ENCODE data around the gene RTN4. TPM values are rescaled to one million over a fixed set of nuclear protein-coding genes. Genes with fewer than 3 reads are reported as not detected.

The RTN4 gene
- total and polyA plus RNA-seq, 2 experiments from 2014 or later, result 218 to 221 TPM

- H3K4me3 Mint-ChIP-seq, result no peak overlapping the region
- H3K27me3 Mint-ChIP-seq (ENCODE audit: insufficient read depth, low read depth, poor library complexity), result peaks cover 6% of the 10 kb centered on the region
- Histone ChIP-seq H3K36me3 (ENCODE audit: insufficient read depth) (no peaks in the 10 kb centered on the region), H3K4me1 (ENCODE audit: insufficient read depth) (peaks cover 13% of the 10 kb centered on the region; the same call in 1 of the 2 replicates), H2AFZ (no peak overlapping the region), H3K4me2 (no peak overlapping the region), H3K27me3 (ENCODE audit: insufficient read depth) (no peaks in the 10 kb centered on the region), H3F3A (replicated peaks; ENCODE audit: low read depth) (no peaks in the 10 kb centered on the region), H3K9me2 (ENCODE audit: insufficient read depth) (no peaks in the 10 kb centered on the region; the same call in 1 of the 2 replicates), H4K20me1 (replicated peaks; ENCODE audit: insufficient read depth) (no peaks in the 10 kb centered on the region), H3K4me3 (no peak overlapping the region), H3K27ac (ENCODE audit: low read depth) (no peak overlapping the region), H3K79me2 (replicated peaks; ENCODE audit: insufficient read depth) (no peaks in the 10 kb centered on the region)
- peak; percentile 47 for DNase-seq (ENCODE audit: low spot score)
- H3K4me1 Mint-ChIP-seq, result peaks cover 20% of the 10 kb centered on the region
- peak; percentile 33 for ATAC-seq
- TF ChIP-seq CREB1 (CRISPR knock-in tag; IDR thresholded peaks at IDR 0.05; ENCODE audit: low read depth), result no peak
- no peak for TF ChIP-seq STAT1 (IDR thresholded peaks at IDR 0.05; ENCODE audit: unreplicated experiment)
- no peak for TF ChIP-seq NANOG (IDR thresholded peaks at IDR 0.05; ENCODE audit: borderline replicate concordance)
- TF ChIP-seq, protein P1, sequence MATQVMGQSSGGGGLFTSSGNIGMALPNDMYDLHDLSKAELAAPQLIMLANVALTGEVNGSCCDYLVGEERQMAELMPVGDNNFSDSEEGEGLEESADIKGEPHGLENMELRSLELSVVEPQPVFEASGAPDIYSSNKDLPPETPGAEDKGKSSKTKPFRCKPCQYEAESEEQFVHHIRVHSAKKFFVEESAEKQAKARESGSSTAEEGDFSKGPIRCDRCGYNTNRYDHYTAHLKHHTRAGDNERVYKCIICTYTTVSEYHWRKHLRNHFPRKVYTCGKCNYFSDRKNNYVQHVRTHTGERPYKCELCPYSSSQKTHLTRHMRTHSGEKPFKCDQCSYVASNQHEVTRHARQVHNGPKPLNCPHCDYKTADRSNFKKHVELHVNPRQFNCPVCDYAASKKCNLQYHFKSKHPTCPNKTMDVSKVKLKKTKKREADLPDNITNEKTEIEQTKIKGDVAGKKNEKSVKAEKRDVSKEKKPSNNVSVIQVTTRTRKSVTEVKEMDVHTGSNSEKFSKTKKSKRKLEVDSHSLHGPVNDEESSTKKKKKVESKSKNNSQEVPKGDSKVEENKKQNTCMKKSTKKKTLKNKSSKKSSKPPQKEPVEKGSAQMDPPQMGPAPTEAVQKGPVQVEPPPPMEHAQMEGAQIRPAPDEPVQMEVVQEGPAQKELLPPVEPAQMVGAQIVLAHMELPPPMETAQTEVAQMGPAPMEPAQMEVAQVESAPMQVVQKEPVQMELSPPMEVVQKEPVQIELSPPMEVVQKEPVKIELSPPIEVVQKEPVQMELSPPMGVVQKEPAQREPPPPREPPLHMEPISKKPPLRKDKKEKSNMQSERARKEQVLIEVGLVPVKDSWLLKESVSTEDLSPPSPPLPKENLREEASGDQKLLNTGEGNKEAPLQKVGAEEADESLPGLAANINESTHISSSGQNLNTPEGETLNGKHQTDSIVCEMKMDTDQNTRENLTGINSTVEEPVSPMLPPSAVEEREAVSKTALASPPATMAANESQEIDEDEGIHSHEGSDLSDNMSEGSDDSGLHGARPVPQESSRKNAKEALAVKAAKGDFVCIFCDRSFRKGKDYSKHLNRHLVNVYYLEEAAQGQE (IDR thresholded peaks at IDR 0.05; ENCODE audit: unreplicated experiment), result no peak
- TF ChIP-seq, protein P2, sequence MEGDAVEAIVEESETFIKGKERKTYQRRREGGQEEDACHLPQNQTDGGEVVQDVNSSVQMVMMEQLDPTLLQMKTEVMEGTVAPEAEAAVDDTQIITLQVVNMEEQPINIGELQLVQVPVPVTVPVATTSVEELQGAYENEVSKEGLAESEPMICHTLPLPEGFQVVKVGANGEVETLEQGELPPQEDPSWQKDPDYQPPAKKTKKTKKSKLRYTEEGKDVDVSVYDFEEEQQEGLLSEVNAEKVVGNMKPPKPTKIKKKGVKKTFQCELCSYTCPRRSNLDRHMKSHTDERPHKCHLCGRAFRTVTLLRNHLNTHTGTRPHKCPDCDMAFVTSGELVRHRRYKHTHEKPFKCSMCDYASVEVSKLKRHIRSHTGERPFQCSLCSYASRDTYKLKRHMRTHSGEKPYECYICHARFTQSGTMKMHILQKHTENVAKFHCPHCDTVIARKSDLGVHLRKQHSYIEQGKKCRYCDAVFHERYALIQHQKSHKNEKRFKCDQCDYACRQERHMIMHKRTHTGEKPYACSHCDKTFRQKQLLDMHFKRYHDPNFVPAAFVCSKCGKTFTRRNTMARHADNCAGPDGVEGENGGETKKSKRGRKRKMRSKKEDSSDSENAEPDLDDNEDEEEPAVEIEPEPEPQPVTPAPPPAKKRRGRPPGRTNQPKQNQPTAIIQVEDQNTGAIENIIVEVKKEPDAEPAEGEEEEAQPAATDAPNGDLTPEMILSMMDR (conservative IDR thresholded peaks at IDR 0.05; ENCODE audit: low read depth in 2 of 2), result no peak
- TF ChIP-seq, protein P3, sequence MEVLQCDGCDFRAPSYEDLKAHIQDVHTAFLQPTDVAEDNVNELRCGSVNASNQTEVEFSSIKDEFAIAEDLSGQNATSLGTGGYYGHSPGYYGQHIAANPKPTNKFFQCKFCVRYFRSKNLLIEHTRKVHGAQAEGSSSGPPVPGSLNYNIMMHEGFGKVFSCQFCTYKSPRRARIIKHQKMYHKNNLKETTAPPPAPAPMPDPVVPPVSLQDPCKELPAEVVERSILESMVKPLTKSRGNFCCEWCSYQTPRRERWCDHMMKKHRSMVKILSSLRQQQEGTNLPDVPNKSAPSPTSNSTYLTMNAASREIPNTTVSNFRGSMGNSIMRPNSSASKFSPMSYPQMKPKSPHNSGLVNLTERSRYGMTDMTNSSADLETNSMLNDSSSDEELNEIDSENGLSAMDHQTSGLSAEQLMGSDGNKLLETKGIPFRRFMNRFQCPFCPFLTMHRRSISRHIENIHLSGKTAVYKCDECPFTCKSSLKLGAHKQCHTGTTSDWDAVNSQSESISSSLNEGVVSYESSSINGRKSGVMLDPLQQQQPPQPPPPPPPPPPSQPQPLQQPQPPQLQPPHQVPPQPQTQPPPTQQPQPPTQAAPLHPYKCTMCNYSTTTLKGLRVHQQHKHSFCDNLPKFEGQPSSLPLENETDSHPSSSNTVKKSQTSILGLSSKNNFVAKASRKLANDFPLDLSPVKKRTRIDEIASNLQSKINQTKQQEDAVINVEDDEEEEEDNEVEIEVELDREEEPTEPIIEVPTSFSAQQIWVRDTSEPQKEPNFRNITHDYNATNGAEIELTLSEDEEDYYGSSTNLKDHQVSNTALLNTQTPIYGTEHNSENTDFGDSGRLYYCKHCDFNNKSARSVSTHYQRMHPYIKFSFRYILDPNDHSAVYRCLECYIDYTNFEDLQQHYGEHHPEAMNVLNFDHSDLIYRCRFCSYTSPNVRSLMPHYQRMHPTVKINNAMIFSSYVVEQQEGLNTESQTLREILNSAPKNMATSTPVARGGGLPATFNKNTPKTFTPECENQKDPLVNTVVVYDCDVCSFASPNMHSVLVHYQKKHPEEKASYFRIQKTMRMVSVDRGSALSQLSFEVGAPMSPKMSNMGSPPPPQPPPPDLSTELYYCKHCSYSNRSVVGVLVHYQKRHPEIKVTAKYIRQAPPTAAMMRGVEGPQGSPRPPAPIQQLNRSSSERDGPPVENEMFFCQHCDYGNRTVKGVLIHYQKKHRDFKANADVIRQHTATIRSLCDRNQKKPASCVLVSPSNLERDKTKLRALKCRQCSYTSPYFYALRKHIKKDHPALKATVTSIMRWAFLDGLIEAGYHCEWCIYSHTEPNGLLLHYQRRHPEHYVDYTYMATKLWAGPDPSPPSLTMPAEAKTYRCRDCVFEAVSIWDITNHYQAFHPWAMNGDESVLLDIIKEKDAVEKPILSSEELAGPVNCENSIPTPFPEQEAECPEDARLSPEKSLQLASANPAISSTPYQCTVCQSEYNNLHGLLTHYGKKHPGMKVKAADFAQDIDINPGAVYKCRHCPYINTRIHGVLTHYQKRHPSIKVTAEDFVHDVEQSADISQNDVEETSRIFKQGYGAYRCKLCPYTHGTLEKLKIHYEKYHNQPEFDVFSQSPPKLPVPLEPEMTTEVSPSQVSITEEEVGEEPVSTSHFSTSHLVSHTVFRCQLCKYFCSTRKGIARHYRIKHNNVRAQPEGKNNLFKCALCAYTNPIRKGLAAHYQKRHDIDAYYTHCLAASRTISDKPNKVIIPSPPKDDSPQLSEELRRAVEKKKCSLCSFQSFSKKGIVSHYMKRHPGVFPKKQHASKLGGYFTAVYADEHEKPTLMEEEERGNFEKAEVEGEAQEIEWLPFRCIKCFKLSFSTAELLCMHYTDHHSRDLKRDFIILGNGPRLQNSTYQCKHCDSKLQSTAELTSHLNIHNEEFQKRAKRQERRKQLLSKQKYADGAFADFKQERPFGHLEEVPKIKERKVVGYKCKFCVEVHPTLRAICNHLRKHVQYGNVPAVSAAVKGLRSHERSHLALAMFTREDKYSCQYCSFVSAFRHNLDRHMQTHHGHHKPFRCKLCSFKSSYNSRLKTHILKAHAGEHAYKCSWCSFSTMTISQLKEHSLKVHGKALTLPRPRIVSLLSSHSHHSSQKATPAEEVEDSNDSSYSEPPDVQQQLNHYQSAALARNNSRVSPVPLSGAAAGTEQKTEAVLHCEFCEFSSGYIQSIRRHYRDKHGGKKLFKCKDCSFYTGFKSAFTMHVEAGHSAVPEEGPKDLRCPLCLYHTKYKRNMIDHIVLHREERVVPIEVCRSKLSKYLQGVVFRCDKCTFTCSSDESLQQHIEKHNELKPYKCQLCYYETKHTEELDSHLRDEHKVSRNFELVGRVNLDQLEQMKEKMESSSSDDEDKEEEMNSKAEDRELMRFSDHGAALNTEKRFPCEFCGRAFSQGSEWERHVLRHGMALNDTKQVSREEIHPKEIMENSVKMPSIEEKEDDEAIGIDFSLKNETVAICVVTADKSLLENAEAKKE (CRISPR knock-in tag; IDR thresholded peaks at IDR 0.05), result no peak
- no peak for TF ChIP-seq JUNB (IDR thresholded peaks at IDR 0.05; ENCODE audit: unreplicated experiment)
- TF ChIP-seq POLR2AphosphoS5 (IDR thresholded peaks at IDR 0.05; ENCODE audit: low read depth), result no peak
- no peak for TF ChIP-seq ZNF114 (CRISPR knock-in tag; IDR thresholded peaks at IDR 0.05)
- no peak for TF ChIP-seq EZH2 (IDR thresholded peaks at IDR 0.05; ENCODE audit: low read depth, unreplicated experiment)
- H3K27ac Mint-ChIP-seq, result peak overlapping the region; percentile 81
- no peaks in the 10 kb centered on the region for H3K9me3 Mint-ChIP-seq
- H3K36me3 Mint-ChIP-seq (ENCODE audit: low read depth), result 0 out of 3 replicates have a peak, but pooled peaks cover 2% of the 10 kb centered on the region
These were observed 94.1 kb downstream of the RTN4 start for GRCh38 chr2:54956111-54956627.

Measured in GM23338 (cell line).